ENCODE results near the gene COPZ2.

Gene COPZ2

GRCh38 chr17:48056246-48056745, 18.7 kb upstream of the COPZ2 start:
- Histone ChIP-seq H3K4me1 (ENCODE audit: control insufficient read depth, insufficient read depth, low read length) (peaks cover 32% of the 10 kb centered on the region), H3K36me3 (ENCODE audit: control insufficient read depth in 2 of 2, insufficient read depth in 1 of 2, low read length in 2 of 2) (peaks cover 29 to 88% of the 10 kb centered on the region in 2 experiments), H3K9me3 (ENCODE audit: control insufficient read depth, insufficient read depth, low read depth, low read length) (no peaks in the 10 kb centered on the region), H3K4me3 (ENCODE audit: low read depth, low read length) (no peak overlapping the region), H3K27ac (ENCODE audit: extremely low read depth, low read depth, low read length) (peak overlapping the region; percentile 77)
- no peak for TF ChIP-seq ZNF623 (tag by site-specific recombination; IDR thresholded peaks at IDR 0.05)
- TF ChIP-seq ZNF311 (tag by site-specific recombination; IDR thresholded peaks at IDR 0.05; ENCODE audit: borderline replicate concordance), result no peak
- TF ChIP-seq, protein P1, sequence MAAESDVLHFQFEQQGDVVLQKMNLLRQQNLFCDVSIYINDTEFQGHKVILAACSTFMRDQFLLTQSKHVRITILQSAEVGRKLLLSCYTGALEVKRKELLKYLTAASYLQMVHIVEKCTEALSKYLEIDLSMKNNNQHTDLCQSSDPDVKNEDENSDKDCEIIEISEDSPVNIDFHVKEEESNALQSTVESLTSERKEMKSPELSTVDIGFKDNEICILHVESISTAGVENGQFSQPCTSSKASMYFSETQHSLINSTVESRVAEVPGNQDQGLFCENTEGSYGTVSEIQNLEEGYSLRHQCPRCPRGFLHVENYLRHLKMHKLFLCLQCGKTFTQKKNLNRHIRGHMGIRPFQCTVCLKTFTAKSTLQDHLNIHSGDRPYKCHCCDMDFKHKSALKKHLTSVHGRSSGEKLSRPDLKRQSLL (tag by site-specific recombination; IDR thresholded peaks at IDR 0.05), result no peak
- no peak for TF ChIP-seq ZNF747 (tag by site-specific recombination; IDR thresholded peaks at IDR 0.05)
- no peak for TF ChIP-seq OSR2 (tag by site-specific recombination; IDR thresholded peaks at IDR 0.05)
- TF ChIP-seq ZNF132 (tag by site-specific recombination; IDR thresholded peaks at IDR 0.05; ENCODE audit: borderline replicate concordance), result no peak
- no peak for TF ChIP-seq ZNF223 (tag by site-specific recombination; IDR thresholded peaks at IDR 0.05)
- no peak for TF ChIP-seq ZEB2 (tag by site-specific recombination; IDR thresholded peaks at IDR 0.05)
- no peak for TF ChIP-seq ZNF626 (tag by site-specific recombination; IDR thresholded peaks at IDR 0.05)
- no peak for TF ChIP-seq GLI4 (tag by site-specific recombination; IDR thresholded peaks at IDR 0.05)
- TF ChIP-seq ZNF248 (tag by site-specific recombination; IDR thresholded peaks at IDR 0.05), result no peak
- POLR2A ChIA-PET, result interaction anchor here (0.9 to 1.4 kb wide), 2 partner anchors 8 to 12 kb away, joined by 4 read pairs; partner anchors contain the start of gene NFE2L1
- CTCF ChIA-PET, result interaction anchor here (1.2 to 4.1 kb wide), 3 partner anchors 8 to 30 kb away, joined by 3 to 29 read pairs (median 4); no protein-coding TSS in a partner anchor

DNA sequence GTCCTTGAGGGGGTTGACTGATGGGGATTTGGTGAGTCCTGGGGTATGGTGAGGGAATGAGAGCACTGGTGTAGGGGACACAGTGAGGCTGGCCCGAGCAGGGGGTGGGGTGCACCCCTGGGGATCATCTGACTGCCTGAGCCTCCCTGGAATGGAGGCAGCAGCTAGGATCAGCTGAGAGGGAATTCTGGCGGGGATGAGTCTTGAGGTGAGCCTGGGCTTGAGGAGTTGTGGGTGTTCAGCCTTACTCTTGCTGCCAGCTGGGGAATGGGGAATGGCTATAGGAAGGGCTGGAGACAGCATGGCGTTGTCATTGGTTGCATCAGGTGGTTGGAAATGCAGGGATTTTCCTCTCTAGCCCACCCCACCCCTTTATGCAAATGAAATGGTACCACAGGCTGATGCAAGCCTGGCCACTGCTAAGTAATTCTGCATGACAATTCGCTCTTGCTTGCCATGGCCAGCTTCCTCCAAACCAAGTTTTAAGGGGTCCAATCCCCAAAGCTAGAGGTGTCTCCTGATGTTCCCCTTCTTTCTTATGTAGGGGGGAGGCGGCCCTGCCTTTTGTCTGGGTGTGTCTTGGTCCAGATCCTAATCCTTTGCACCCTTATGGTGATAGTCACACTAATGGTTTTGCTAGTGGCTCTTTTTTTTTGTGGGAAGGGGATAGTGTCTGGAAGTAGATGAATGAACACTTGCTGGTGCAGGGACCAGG, 18.1 kb upstream of the COPZ2 start:
- CTCF ChIA-PET, result interaction anchor here (0.6 to 4.1 kb wide), 7 partner anchors 9 to 765 kb away, joined by 3 to 29 read pairs (median 5); no protein-coding TSS in a partner anchor
- Histone ChIP-seq H3K9me3 (ENCODE audit: control insufficient read depth, insufficient read depth, low read depth, low read length) (no peaks in the 10 kb centered on the region), H3K27ac (ENCODE audit: extremely low read depth, low read depth, low read length) (peak overlapping the region; percentile 77), H3K4me3 (ENCODE audit: low read depth, low read length) (no peak overlapping the region), H3K4me1 (ENCODE audit: control insufficient read depth, insufficient read depth, low read length) (peaks cover 38% of the 10 kb centered on the region), H3K36me3 (ENCODE audit: control insufficient read depth in 2 of 2, insufficient read depth in 1 of 2, low read length in 2 of 2) (peaks cover 29 to 90% of the 10 kb centered on the region in 2 experiments)
- POLR2A ChIA-PET, result interaction anchor here (0.9 to 1.4 kb wide), 2 partner anchors 8 to 13 kb away, joined by 4 read pairs; partner anchors contain the start of gene NFE2L1
- no peak for TF ChIP-seq ZNF792 (tag by site-specific recombination; IDR thresholded peaks at IDR 0.05)
- TF ChIP-seq ZNF221 (tag by site-specific recombination; IDR thresholded peaks at IDR 0.05; ENCODE audit: borderline replicate concordance), result no peak
- TF ChIP-seq, protein P2, sequence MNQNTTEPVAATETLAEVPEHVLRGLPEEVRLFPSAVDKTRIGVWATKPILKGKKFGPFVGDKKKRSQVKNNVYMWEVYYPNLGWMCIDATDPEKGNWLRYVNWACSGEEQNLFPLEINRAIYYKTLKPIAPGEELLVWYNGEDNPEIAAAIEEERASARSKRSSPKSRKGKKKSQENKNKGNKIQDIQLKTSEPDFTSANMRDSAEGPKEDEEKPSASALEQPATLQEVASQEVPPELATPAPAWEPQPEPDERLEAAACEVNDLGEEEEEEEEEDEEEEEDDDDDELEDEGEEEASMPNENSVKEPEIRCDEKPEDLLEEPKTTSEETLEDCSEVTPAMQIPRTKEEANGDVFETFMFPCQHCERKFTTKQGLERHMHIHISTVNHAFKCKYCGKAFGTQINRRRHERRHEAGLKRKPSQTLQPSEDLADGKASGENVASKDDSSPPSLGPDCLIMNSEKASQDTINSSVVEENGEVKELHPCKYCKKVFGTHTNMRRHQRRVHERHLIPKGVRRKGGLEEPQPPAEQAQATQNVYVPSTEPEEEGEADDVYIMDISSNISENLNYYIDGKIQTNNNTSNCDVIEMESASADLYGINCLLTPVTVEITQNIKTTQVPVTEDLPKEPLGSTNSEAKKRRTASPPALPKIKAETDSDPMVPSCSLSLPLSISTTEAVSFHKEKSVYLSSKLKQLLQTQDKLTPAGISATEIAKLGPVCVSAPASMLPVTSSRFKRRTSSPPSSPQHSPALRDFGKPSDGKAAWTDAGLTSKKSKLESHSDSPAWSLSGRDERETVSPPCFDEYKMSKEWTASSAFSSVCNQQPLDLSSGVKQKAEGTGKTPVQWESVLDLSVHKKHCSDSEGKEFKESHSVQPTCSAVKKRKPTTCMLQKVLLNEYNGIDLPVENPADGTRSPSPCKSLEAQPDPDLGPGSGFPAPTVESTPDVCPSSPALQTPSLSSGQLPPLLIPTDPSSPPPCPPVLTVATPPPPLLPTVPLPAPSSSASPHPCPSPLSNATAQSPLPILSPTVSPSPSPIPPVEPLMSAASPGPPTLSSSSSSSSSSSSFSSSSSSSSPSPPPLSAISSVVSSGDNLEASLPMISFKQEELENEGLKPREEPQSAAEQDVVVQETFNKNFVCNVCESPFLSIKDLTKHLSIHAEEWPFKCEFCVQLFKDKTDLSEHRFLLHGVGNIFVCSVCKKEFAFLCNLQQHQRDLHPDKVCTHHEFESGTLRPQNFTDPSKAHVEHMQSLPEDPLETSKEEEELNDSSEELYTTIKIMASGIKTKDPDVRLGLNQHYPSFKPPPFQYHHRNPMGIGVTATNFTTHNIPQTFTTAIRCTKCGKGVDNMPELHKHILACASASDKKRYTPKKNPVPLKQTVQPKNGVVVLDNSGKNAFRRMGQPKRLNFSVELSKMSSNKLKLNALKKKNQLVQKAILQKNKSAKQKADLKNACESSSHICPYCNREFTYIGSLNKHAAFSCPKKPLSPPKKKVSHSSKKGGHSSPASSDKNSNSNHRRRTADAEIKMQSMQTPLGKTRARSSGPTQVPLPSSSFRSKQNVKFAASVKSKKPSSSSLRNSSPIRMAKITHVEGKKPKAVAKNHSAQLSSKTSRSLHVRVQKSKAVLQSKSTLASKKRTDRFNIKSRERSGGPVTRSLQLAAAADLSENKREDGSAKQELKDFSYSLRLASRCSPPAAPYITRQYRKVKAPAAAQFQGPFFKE (tag by site-specific recombination; IDR thresholded peaks at IDR 0.05; ENCODE audit: borderline replicate concordance), result no peak
- TF ChIP-seq ZNF830 (tag by site-specific recombination; IDR thresholded peaks at IDR 0.05; ENCODE audit: low read depth), result no peak
- TF ChIP-seq KLF7 (tag by site-specific recombination; IDR thresholded peaks at IDR 0.05; ENCODE audit: borderline replicate concordance), result no peak
- no peak for TF ChIP-seq ZNF654 (tag by site-specific recombination; IDR thresholded peaks at IDR 0.05; ENCODE audit: low read depth)
- no peak for TF ChIP-seq ZSCAN4 (tag by site-specific recombination; IDR thresholded peaks at IDR 0.05)
- peak; percentile 75 for TF ChIP-seq ZBTB10 (tag by site-specific recombination; IDR thresholded peaks at IDR 0.05)
- TF ChIP-seq ZNF791 (tag by site-specific recombination; IDR thresholded peaks at IDR 0.05), result no peak
